ENCODE results near the gene PAQR4.

Gene PAQR4

GRCh38 chr16:3013998-3014690, 45.0 kb downstream of the PAQR4 start:
- no peak overlapping the region for H3K27ac ChIP-seq
- TF ChIP-seq CTCF (IDR thresholded peaks at IDR 0.05), result no peak
- H3K4me3 ChIP-seq, result no peak overlapping the region
- DNase-seq (ENCODE audit: low spot score), result no peak

GRCh38 chr16:3014971-3015370, 45.8 kb downstream of the PAQR4 start:
- Histone ChIP-seq H3K27ac (no peak overlapping the region), H3K4me3 (no peak overlapping the region)
- TF ChIP-seq CTCF (IDR thresholded peaks at IDR 0.05), result no peak
- DNase-seq (ENCODE audit: low spot score), result no peak

GRCh38 chr16:3015865-3016521, 46.8 kb downstream of the PAQR4 start:
- no peak overlapping the region for H3K27ac ChIP-seq
- no peak overlapping the region for H3K4me3 ChIP-seq
- TF ChIP-seq CTCF (IDR thresholded peaks at IDR 0.05), result no peak
- no peak for DNase-seq (ENCODE audit: low spot score)

GRCh38 chr16:3017344-3017743, 48.2 kb downstream of the PAQR4 start:
- Histone ChIP-seq H3K4me3 (no peak overlapping the region), H3K27ac (no peak overlapping the region)
- DNase-seq (ENCODE audit: low spot score), result no peak
- TF ChIP-seq CTCF (IDR thresholded peaks at IDR 0.05), result no peak

GRCh38 chr16:3017794-3018506, 48.8 kb downstream of the PAQR4 start, which contains the start of gene CLDN6:
CLDN6 (minus strand) TSS chr16:3018183; CDS start chr16:3016021, 2,162 bp downstream.
- DNase-seq (ENCODE audit: low spot score), result no peak
- no peak for TF ChIP-seq CTCF (IDR thresholded peaks at IDR 0.05)
- Histone ChIP-seq H3K27ac (no peak within 1 kb of the TSS), H3K4me3 (no peak within 1 kb of the TSS)

GRCh38 chr16:3019594-3020246, 50.6 kb downstream of the PAQR4 start:
- no peak for DNase-seq (ENCODE audit: low spot score)
- Histone ChIP-seq H3K4me3 (peak overlapping the region; percentile 97), H3K27ac (peak overlapping the region; percentile 96 to 100)
- no peak for TF ChIP-seq CTCF (IDR thresholded peaks at IDR 0.05)

All from coronary artery (tissue), 2 donors.